SK-N-SH treated with all-trans-retinoic acid at 6 μM for 48 hours (cell line): ENCODE results near the gene ADAM17.

Source experiments
- ARNTL ChIP-seq: fragments of 450-650 bp; formaldehyde crosslinking; IDR thresholded peaks from 2 replicates; pipeline ENCODE4 v1.5.0; 2020; ENCODE audit warnings: low read depth, mild to moderate bottlenecking, moderate library complexity, borderline replicate concordance
- GLIS3 ChIP-seq: fragments of 250-450 bp; sonication (Bioruptor Pico); IDR thresholded peaks from 2 replicates; pipeline ENCODE4 v1.5.0; 2020; ENCODE audit warnings: mild to moderate bottlenecking, moderate library complexity
- PATZ1 ChIP-seq: fragments of 250-450 bp; sonication (Bioruptor Pico); IDR thresholded peaks from 2 replicates; pipeline ENCODE4 v1.8.0; 2020; ENCODE audit warnings: mild to moderate bottlenecking, moderate library complexity, borderline replicate concordance
- PPARA ChIP-seq: fragments of 250-450 bp; sonication (Bioruptor Pico); IDR thresholded peaks from 2 replicates; pipeline ENCODE4 v1.5.0; 2020; ENCODE audit warnings: mild to moderate bottlenecking, borderline replicate concordance
- SNAI2 ChIP-seq: fragments of 250-450 bp; sonication (Bioruptor Pico); IDR thresholded peaks from 2 replicates; pipeline ENCODE4 v1.5.0; 2020; ENCODE audit warnings: mild to moderate bottlenecking, moderate library complexity
- ZFP3 ChIP-seq: fragments of 250-450 bp; sonication (Bioruptor Pico); IDR thresholded peaks from 2 replicates; pipeline ENCODE4 v1.5.0; 2020; ENCODE audit warnings: mild to moderate bottlenecking, moderate library complexity
- ZFP30 ChIP-seq: fragments of 450-650 bp; formaldehyde crosslinking; IDR thresholded peaks from 2 replicates; pipeline ENCODE4 v1.5.0; 2022; ENCODE audit warnings: mild to moderate bottlenecking, moderate library complexity
- ZNF565 ChIP-seq: fragments of 450-650 bp; formaldehyde crosslinking; conservative IDR thresholded peaks from 2 replicates; pipeline ENCODE4 v1.5.0; 2020; ENCODE audit warnings: low read depth, mild to moderate bottlenecking, moderate library complexity

GRCh38 chr2:9527995-9528787, 27.4 kb downstream of the ADAM17 start:
- no peak for TF ChIP-seq PATZ1 (CRISPR knock-in tag)
- TF ChIP-seq PPARA (CRISPR knock-in tag), result no peak
- TF ChIP-seq GLIS3 (CRISPR knock-in tag), result no peak
- TF ChIP-seq ARNTL, result no peak
- no peak for TF ChIP-seq SNAI2 (CRISPR knock-in tag)
- TF ChIP-seq ZFP30, result no peak
- TF ChIP-seq ZFP3 (CRISPR knock-in tag), result no peak
- no peak for TF ChIP-seq ZNF565
